HCT116 (cell line): ENCODE data around the gene PIMREG. TPM values are rescaled to one million over a fixed set of nuclear protein-coding genes. Genes with fewer than 3 reads are reported as not detected.
A peak's percentile ranks its signal among the peaks of the same experiment; 100 is the strongest.

Experiments
- ATAC-seq: fragments of 200-7000 bp; cut with Tn5 transposase; 2 replicates; pipeline ENCODE4 v1.9.1; 2020; ENCODE audit warnings: mild to moderate bottlenecking, moderate library complexity
- BruUV-seq: library from RNA; stranded (reverse); fragments of 400-500 nt; replicated peaks from 2 replicates; lab custom pipeline; 2021; lab: Mats Ljungman, UMichigan
- CTCF ChIA-PET: fragments of 300-600 bp; sonication (Branson Sonifier 250); formaldehyde crosslinking; loops from one replicate; lab custom pipeline; 2021; ENCODE audit warnings: antibody characterized with exemption; lab: Charles Lee
- POLR2A ChIA-PET: fragments of 300-600, 350-600 bp; sonication (Branson Sonifier 250); formaldehyde crosslinking; loops from one replicate; lab custom pipeline; 2021; ENCODE audit warnings: antibody characterized with exemption; lab: Charles Lee
- RAD21 ChIA-PET, 2 experiments: fragments of 300-600 bp; sonication (Branson Sonifier 250); formaldehyde crosslinking; loops; one replicate each; lab custom pipeline; 2023; ENCODE audit warnings: low total read pairs in 2 of 2; ENCODE audit not compliant: uncharacterized antibody in 2 of 2, unreplicated experiment in 2 of 2, low non-redundant PET in 1 of 2; lab: Charles Lee
- DNase-seq: peaks from one replicate; pipeline ENCODE4 v3.0.0-alpha.2; 2010; ENCODE audit warnings: low read depth, low spot score
- H2AFZ ChIP-seq: fragments of 200-600 bp; shearing (Covaris generic), sonication (generic); 2 replicates; pipeline ENCODE4 v1.6.1; 2017; ENCODE audit warnings: low read depth, mixed run types, mixed read lengths, antibody characterized with exemption, low read length; ENCODE audit not compliant: poor library complexity, severe bottlenecking
- H3K27ac ChIP-seq: 2 replicates; pipeline ENCODE4 v1.5.1; 2012; ENCODE audit warnings: low read depth, low read length
- H3K27me3 ChIP-seq: fragments of 200-600 bp; sonication (generic); 2 replicates; pipeline ENCODE4 v1.6.1; 2016; ENCODE audit warnings: mixed run types, low read length, mixed read lengths; ENCODE audit not compliant: insufficient read depth
- H3K36me3 ChIP-seq, 2 experiments: fragments of 200-500 bp in 1 of 2; fragments of 200-600 bp in 1 of 2; sonication (Bioruptor generic) in 1 of 2; sonication (generic) in 1 of 2; 2 replicates each; pipeline versions ENCODE4 v1.5.1 to v1.6.1; 2014 to 2016; ENCODE audit warnings: low read length in 2 of 2, inconsistent platforms in 1 of 2, mixed read lengths in 1 of 2, mixed run types in 1 of 2; ENCODE audit not compliant: insufficient read depth in 2 of 2, control insufficient read depth in 1 of 2
- H3K4me1 ChIP-seq, 2 experiments: fragments of 200-600 bp in 1 of 2; sonication (generic) in 1 of 2; 2 replicates each; pipeline versions ENCODE4 v1.5.1 to v1.6.1; 2012 to 2017; ENCODE audit warnings: low read length in 2 of 2, inconsistent platforms in 1 of 2, mild to moderate bottlenecking in 1 of 2, mixed read lengths in 1 of 2, mixed run types in 1 of 2, moderate library complexity in 1 of 2; ENCODE audit not compliant: insufficient read depth in 2 of 2, control insufficient read depth in 1 of 2
- H3K4me2 ChIP-seq: fragments of 200-600 bp; sonication (generic); 2 replicates; pipeline ENCODE4 v1.6.1; 2017; ENCODE audit warnings: mixed run types, low read length, mixed read lengths
- H3K4me3 ChIP-seq, 2 experiments: fragments of 200-600 bp in 1 of 2; sonication (generic) in 1 of 2; replicated peaks in 1 of 2; 2 replicates each; pipeline ENCODE4 v1.5.1; 2011 to 2016; ENCODE audit warnings: low read length in 2 of 2, control low read depth in 1 of 2, low read depth in 1 of 2, mild to moderate bottlenecking in 1 of 2, mixed read lengths in 1 of 2, mixed run types in 1 of 2
- H3K79me2 ChIP-seq: fragments of 200-600 bp; sonication (generic); 2 replicates; pipeline ENCODE4 v1.6.1; 2017; ENCODE audit warnings: mild to moderate bottlenecking, mixed run types, low read length, moderate library complexity, mixed read lengths; ENCODE audit not compliant: insufficient read depth
- H3K9ac ChIP-seq: fragments of 200-600 bp; sonication (generic); 2 replicates; pipeline ENCODE4 v1.6.1; 2016; ENCODE audit warnings: low read length, mixed read lengths
- H3K9me2 ChIP-seq: fragments of 200-600 bp; sonication (generic), shearing (Covaris generic); 2 replicates; pipeline ENCODE4 v1.6.1; 2017; ENCODE audit warnings: mixed run types, mild to moderate bottlenecking, moderate library complexity; ENCODE audit not compliant: insufficient read depth
- H3K9me3 ChIP-seq, 2 experiments: fragments of 200-500 bp in 1 of 2; fragments of 200-600 bp in 1 of 2; sonication (Bioruptor generic) in 1 of 2; sonication (generic) in 1 of 2; 2 replicates each; pipeline ENCODE4 v1.6.1; 2014 to 2017; ENCODE audit warnings: low read length in 2 of 2, mixed read lengths in 2 of 2, inconsistent platforms in 1 of 2, low read depth in 1 of 2, mild to moderate bottlenecking in 1 of 2, mixed run types in 1 of 2, moderate library complexity in 1 of 2; ENCODE audit not compliant: control insufficient read depth in 1 of 2, insufficient read depth in 1 of 2
- H4K20me1 ChIP-seq: fragments of 200-600 bp; sonication (generic), shearing (Covaris generic); 2 replicates; pipeline ENCODE4 v1.6.1; 2017; ENCODE audit warnings: mixed run types, mild to moderate bottlenecking, moderate library complexity; ENCODE audit not compliant: insufficient read depth
- CTCF ChIP-seq, 3 experiments: fragments of 200-600 bp in 1 of 3; sonication (generic) in 1 of 3; IDR thresholded peaks in 2 of 3; conservative IDR thresholded peaks in 1 of 3; 2 replicates each; pipeline ENCODE4 v1.5.1; 2012 to 2017; ENCODE audit warnings: low read depth in 2 of 3, low read length in 2 of 3, antibody characterized with exemption in 1 of 3, borderline replicate concordance in 1 of 3, control low read depth in 1 of 3, mild to moderate bottlenecking in 1 of 3, mixed read lengths in 1 of 3, mixed run types in 1 of 3, moderate library complexity in 1 of 3; ENCODE audit not compliant: insufficient read depth in 1 of 3
- EGR1 ChIP-seq: IDR thresholded peaks from 2 replicates; pipeline ENCODE4 v1.6.1; 2012; ENCODE audit warnings: low read depth
- EZH2 ChIP-seq: fragments of 200-600 bp; sonication (generic); IDR thresholded peaks from 2 replicates; pipeline ENCODE4 v1.6.1; 2017; ENCODE audit warnings: antibody characterized with exemption, mixed run types
- RAD21 ChIP-seq: IDR thresholded peaks from 2 replicates; pipeline ENCODE4 v1.6.1; 2012; ENCODE audit warnings: low read depth, mild to moderate bottlenecking
- ZFX ChIP-seq: fragments of 450-650 bp; IDR thresholded peaks from 2 replicates; pipeline ENCODE4 v1.6.1; 2017
- intact Hi-C: fragments of 100-400 bp; cut with micrococcal nuclease; formaldehyde crosslinking; loops from 2 replicates; pipeline ENCODE4 v1.10.0; 2022
- total RNA-seq: library from RNA; stranded (reverse); gene quantifications from one replicate; pipeline ENCODE4 v1.2.1, GENCODE V29; 2021; ENCODE audit not compliant: unreplicated experiment

The PIMREG gene
- total RNA-seq, 1 experiment from 2014 or later = 57.0 TPM

GRCh38 chr17:6426356-6427101 lies 17.7 kb upstream of the PIMREG start:
- no peak for ATAC-seq
- CTCF ChIA-PET = no interaction called here
- TF ChIP-seq ZFX (no peak), EGR1 (no peak)
- Histone ChIP-seq H3K4me2 (no peak overlapping the region), H3K27ac (no peak overlapping the region), H2AFZ (no peak overlapping the region), H3K9me3 (peaks cover 3 to 5% of the 10 kb centered on the region in 2 experiments; a peak in 2 of 4 replicates), H3K4me1 (peaks cover 0 to 4% of the 10 kb centered on the region in 2 experiments; a peak in 2 of 4 replicates), H4K20me1 (no peaks in the 10 kb centered on the region), H3K9me2 (no peaks in the 10 kb centered on the region), H3K79me2 (no peaks in the 10 kb centered on the region), H3K27me3 (no peaks in the 10 kb centered on the region), H3K36me3 (no peaks in the 10 kb centered on the region), H3K4me3 (no peak overlapping the region), H3K9ac (no peak overlapping the region)
- DNase-seq = no peak
- intact Hi-C loops = no loop called here
- POLR2A ChIA-PET = no interaction called here
- BruUV-seq = no TSS peak
- RAD21 ChIA-PET = no interaction called here

- Histone ChIP-seq H3K27ac (no peak overlapping the region), H3K27me3 (no peaks in the 10 kb centered on the region), H3K4me1 (peaks cover 0 to 2% of the 10 kb centered on the region in 2 experiments; a peak in 2 of 4 replicates), H4K20me1 (no peaks in the 10 kb centered on the region), H3K9ac (no peak overlapping the region), H3K79me2 (no peaks in the 10 kb centered on the region), H3K9me2 (no peaks in the 10 kb centered on the region), H3K4me2 (no peak overlapping the region), H3K9me3 (peaks cover 3 to 5% of the 10 kb centered on the region in 2 experiments; a peak in 2 of 4 replicates), H3K4me3 (no peak overlapping the region), H3K36me3 (no peaks in the 10 kb centered on the region), H2AFZ (no peak overlapping the region)
- TF ChIP-seq CTCF (IDR thresholded peaks at IDR 0.05 in 2 of 3, conservative IDR thresholded peaks at IDR 0.05 in 1 of 3; ENCODE audit: borderline replicate concordance in 1 of 3, insufficient read depth in 1 of 3, low read depth in 2 of 3, low read length in 2 of 3) (0 out of 6 replicates have a peak, but pooled peaks of 1 of the 3 experiments have one; percentile 16), EZH2 (no peak), RAD21 (peak; percentile 36)
- intact Hi-C loops = no loop called here
- POLR2A ChIA-PET = no interaction called here
- RAD21 ChIA-PET = no interaction called here
- CTCF ChIA-PET = interaction anchor here (1.0 kb wide), 1 partner anchor 9 kb away, joined by 3 read pairs; no protein-coding TSS in a partner anchor
- DNase-seq (no peak), ATAC-seq (no peak)
- no TSS peak for BruUV-seq
Measured at GRCh38 chr17:6427279-6427781, 16.9 kb upstream of the PIMREG start.
